GM23248 (cell line): ENCODE measurements around the gene GEMIN8. TPM values are rescaled to one million over a fixed set of nuclear protein-coding genes. Genes with fewer than 3 reads are reported as not detected.
A peak's percentile ranks its signal among the peaks of the same experiment; 100 is the strongest.

Experiments
- DNase-seq: peaks from one replicate; pipeline ENCODE4 v3.0.0-alpha.2; 2015
- H2AFZ ChIP-seq: fragments of 200-600 bp; sonication (generic); 2 replicates; pipeline ENCODE4 v1.6.1; 2016; ENCODE audit warnings: antibody characterized with exemption
- H3F3A ChIP-seq: fragments of 200-600 bp; sonication (generic); 2 replicates; pipeline ENCODE4 v1.6.1; 2016; ENCODE audit warnings: mild to moderate bottlenecking, antibody characterized with exemption, mixed run types; ENCODE audit not compliant: insufficient read depth
- H3K27ac ChIP-seq: fragments of 200-600 bp; sonication (generic); 2 replicates; pipeline ENCODE4 v1.5.1; 2016; ENCODE audit warnings: mild to moderate bottlenecking
- H3K27me3 ChIP-seq: fragments of 200-600 bp; sonication (generic); replicated peaks from 2 replicates; pipeline ENCODE4 v1.6.1; 2016; ENCODE audit warnings: mild to moderate bottlenecking; ENCODE audit not compliant: insufficient read depth
- H3K36me3 ChIP-seq: fragments of 200-600 bp; sonication (generic); 2 replicates; pipeline ENCODE4 v1.6.1; 2016; ENCODE audit warnings: low read depth, mild to moderate bottlenecking
- H3K4me1 ChIP-seq: fragments of 200-600 bp; sonication (generic); 2 replicates; pipeline ENCODE4 v1.6.1; 2016; ENCODE audit warnings: mild to moderate bottlenecking; ENCODE audit not compliant: insufficient read depth
- H3K4me2 ChIP-seq: fragments of 200-600 bp; sonication (generic); one replicate; pipeline ENCODE4 v1.6.1; 2016; ENCODE audit warnings: mild to moderate bottlenecking; ENCODE audit not compliant: unreplicated experiment
- H3K4me3 ChIP-seq: fragments of 200-600 bp; sonication (generic); 2 replicates; pipeline ENCODE4 v1.5.1; 2016; ENCODE audit warnings: mild to moderate bottlenecking
- H3K79me2 ChIP-seq: fragments of 200-600 bp; sonication (generic); 2 replicates; pipeline ENCODE4 v1.6.1; 2016; ENCODE audit warnings: mild to moderate bottlenecking; ENCODE audit not compliant: insufficient read depth
- H3K9ac ChIP-seq: fragments of 200-600 bp; sonication (generic); 2 replicates; pipeline ENCODE4 v1.6.1; 2016; ENCODE audit warnings: mild to moderate bottlenecking
- H3K9me2 ChIP-seq: fragments of 200-600 bp; sonication (generic); 2 replicates; pipeline ENCODE4 v1.6.1; 2016; ENCODE audit warnings: mixed run types, mild to moderate bottlenecking, moderate library complexity; ENCODE audit not compliant: insufficient read depth
- H3K9me3 ChIP-seq: fragments of 200-600 bp; sonication (generic); one replicate; pipeline ENCODE4 v1.6.1; 2017; ENCODE audit warnings: low read depth
- H4K20me1 ChIP-seq: fragments of 200-600 bp; sonication (generic); 2 replicates; pipeline ENCODE4 v1.6.0; 2016; ENCODE audit not compliant: insufficient read depth
- EZH2 ChIP-seq: fragments of 200-600 bp; sonication (generic); IDR thresholded peaks from 2 replicates; pipeline ENCODE4 v1.6.1; 2018; ENCODE audit warnings: antibody characterized with exemption, mild to moderate bottlenecking; ENCODE audit not compliant: insufficient read depth, poor library complexity, severe bottlenecking
- EZH2phosphoT487 ChIP-seq: fragments of 200-600 bp; sonication (generic); IDR thresholded peaks from 2 replicates; pipeline ENCODE4 v1.6.1; 2018; ENCODE audit warnings: antibody characterized with exemption, moderate library complexity, mild to moderate bottlenecking, low read depth; ENCODE audit not compliant: insufficient read depth
- WGBS, 2 experiments: methylation state at CpG; one replicate each; pipeline ENCODE4 v1.1.6; 2015 to 2017; ENCODE audit warnings: low lambda C conversion rate in 2 of 2, low coverage in 1 of 2; ENCODE audit errors: missing lambda C conversion rate in 2 of 2; 5-methylcytosine and 5-hydroxymethylcytosine counted together
- in situ Hi-C: fragments of 300-500 bp; cut with MboI; formaldehyde crosslinking; loops from 2 replicates; pipeline ENCODE4 v1.15.0; 2020
- polyA plus RNA-seq: library from polyadenylated mRNA; unstranded; fragments of >200 nt; fragmentation: Nextera tagmentation; extraction: Ambion mirVana; gene quantifications from 2 replicates; pipeline ENCODE4 v1.2.1, GENCODE V29; 2016
- total RNA-seq: library from RNA; depleted of rRNA; stranded (reverse); fragments of >200 nt; shearing (Covaris generic); gene quantifications from 2 replicates; pipeline ENCODE4 v1.2.3, GENCODE V29; 2014

GEMIN8 gene
- total and polyA plus RNA-seq, 2 experiments from 2014 or later, result 12.1 to 20.5 TPM

DNA sequence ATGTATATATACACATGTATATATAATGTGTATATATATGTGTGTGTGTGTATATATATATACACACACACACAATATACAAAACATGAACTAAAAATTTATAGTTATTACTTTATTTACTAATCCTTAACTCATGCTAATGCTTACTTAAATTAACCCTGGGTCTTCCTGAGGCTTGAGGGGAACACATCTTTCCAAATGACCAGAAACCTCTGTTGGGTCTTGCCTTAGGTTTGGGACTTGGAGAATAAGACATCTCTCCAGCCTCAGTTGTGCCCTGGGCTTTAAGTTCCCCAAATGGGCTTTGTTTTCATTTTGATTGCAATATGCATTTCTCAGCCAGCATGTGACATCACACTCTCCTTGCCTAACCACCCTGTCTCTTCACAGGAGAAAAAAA, 7.7 kb downstream of the GEMIN8 start:
- no peak overlapping the region for H3K27ac ChIP-seq
- H3K4me3 ChIP-seq, result no peak overlapping the region

DNA sequence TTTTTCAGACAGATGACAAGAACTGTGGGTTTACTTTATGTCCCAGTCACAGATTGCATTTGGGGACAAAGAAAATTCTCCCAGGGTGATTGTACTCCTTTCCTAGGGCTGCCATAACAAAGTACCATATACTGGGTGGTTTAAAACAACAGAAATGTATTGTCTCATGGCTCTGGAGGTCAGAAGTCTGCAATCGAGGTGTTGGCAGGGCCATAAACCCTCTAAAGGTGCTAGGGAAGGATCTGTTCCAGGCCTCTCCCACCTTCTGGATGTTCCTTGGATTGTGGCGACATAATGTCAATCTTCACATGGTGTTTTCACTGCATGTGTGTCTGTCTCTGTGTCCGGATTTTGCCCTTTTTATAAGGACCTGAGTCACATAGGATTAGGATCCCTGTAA, 12.3 kb downstream of the GEMIN8 start:
- no peak overlapping the region for H3K27ac ChIP-seq
- H3K4me2 ChIP-seq, result no peak overlapping the region
- H3K27me3 ChIP-seq, result no peaks in the 10 kb centered on the region
- TF ChIP-seq EZH2, result no peak
- no peak for TF ChIP-seq EZH2phosphoT487
- H3K9me3 ChIP-seq, result no peaks in the 10 kb centered on the region
- no peaks in the 10 kb centered on the region for H3K9me2 ChIP-seq
- H3K4me3 ChIP-seq, result no peak overlapping the region
- H3K79me2 ChIP-seq, result no peaks in the 10 kb centered on the region
- H3F3A ChIP-seq, result peaks cover 11% of the 10 kb centered on the region; the same call in 1 of the 2 replicates
- no peak overlapping the region for H3K9ac ChIP-seq
- no peak overlapping the region for H2AFZ ChIP-seq
- no peaks in the 10 kb centered on the region for H4K20me1 ChIP-seq
- H3K4me1 ChIP-seq, result peaks cover 19% of the 10 kb centered on the region; the same call in 1 of the 2 replicates
- in situ Hi-C loops, result no loop called here
- DNase-seq, result no peak
- 94 to 100% methylated on average over 3 of the region's 3 CpGs for WGBS, 2 experiments
- H3K36me3 ChIP-seq, result no peaks in the 10 kb centered on the region

More for the DNA sequence above, 7.7 kb downstream of the GEMIN8 start:
- DNase-seq, result no peak
- Histone ChIP-seq H4K20me1 (no peaks in the 10 kb centered on the region), H3K27me3 (no peaks in the 10 kb centered on the region), H3F3A (peaks cover 4% of the 10 kb centered on the region; the same call in 1 of the 2 replicates), H3K4me2 (no peak overlapping the region), H3K4me1 (peaks cover 4% of the 10 kb centered on the region), H2AFZ (no peak overlapping the region), H3K9me3 (no peaks in the 10 kb centered on the region), H3K36me3 (no peaks in the 10 kb centered on the region), H3K79me2 (peaks cover 11% of the 10 kb centered on the region; the same call in 1 of the 2 replicates), H3K9me2 (no peaks in the 10 kb centered on the region), H3K9ac (no peak overlapping the region)
- no peak for TF ChIP-seq EZH2phosphoT487
- no peak for TF ChIP-seq EZH2
- in situ Hi-C loops, result no loop called here

DNA sequence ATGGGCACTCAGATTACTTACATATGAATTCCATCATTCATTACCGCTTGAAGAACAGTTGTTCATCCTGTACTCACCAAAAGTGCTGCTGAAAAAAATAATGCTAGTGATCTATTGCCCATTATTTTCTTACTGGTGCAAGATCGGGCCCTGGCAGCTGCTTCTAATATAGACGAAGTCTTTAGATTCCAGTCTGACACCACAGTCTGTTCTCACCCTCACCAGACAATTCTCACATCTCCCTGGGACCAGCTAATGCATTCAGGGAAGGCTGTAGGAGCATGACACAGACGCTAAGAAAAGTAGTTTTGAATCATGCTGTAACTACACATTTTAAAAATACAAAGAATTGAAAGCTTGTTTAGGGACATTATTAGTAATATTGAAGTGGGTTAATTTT, 13.8 kb downstream of the GEMIN8 start:
- TF ChIP-seq EZH2 (no peak), EZH2phosphoT487 (no peak)
- Histone ChIP-seq H3K9me3 (no peaks in the 10 kb centered on the region), H3K79me2 (no peaks in the 10 kb centered on the region), H3K27ac (peak overlapping the region; percentile 51), H3K36me3 (no peaks in the 10 kb centered on the region), H3K4me3 (peak overlapping the region; percentile 24; the same call in 1 of the 2 replicates), H3F3A (peaks cover 11% of the 10 kb centered on the region; the same call in 1 of the 2 replicates), H2AFZ (no peak overlapping the region), H3K9me2 (no peaks in the 10 kb centered on the region), H3K4me2 (peak overlapping the region; percentile 40), H3K9ac (peak overlapping the region; percentile 10; the same call in 1 of the 2 replicates), H3K27me3 (no peaks in the 10 kb centered on the region), H3K4me1 (peaks cover 20% of the 10 kb centered on the region; the same call in 1 of the 2 replicates), H4K20me1 (no peaks in the 10 kb centered on the region)
- 21 to 24% methylated on average over 4 of the region's 4 CpGs for WGBS, 2 experiments
- in situ Hi-C loops, result no loop called here
- peak; percentile 62 for DNase-seq

DNA sequence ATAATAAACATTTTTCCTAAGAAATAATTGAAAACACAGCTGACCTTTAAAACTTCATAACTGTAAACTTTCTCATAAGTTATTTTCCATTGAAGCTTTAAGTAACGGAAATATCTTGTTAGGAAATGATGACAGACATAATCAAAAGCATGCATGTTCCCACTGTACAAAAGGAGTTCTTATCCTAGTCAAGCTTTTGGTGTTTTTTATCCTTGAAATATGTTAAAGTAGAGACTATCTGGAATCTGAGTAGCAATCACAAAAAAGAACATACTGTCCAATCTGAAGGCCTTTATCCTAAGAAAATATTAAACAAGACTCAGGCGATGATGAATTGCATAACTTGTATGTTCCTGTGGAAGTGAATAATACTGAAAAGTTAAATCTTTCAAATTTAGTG, 14.4 kb downstream of the GEMIN8 start:
- in situ Hi-C loops, result no loop called here

More for the DNA sequence above, 14.4 kb downstream of the GEMIN8 start:
- peak; percentile 10 for DNase-seq
- H3K27me3 ChIP-seq, result no peaks in the 10 kb centered on the region
- H3K9ac ChIP-seq, result peak overlapping the region; percentile 10; the same call in 1 of the 2 replicates
- no peaks in the 10 kb centered on the region for H3K9me3 ChIP-seq
- peak overlapping the region; percentile 24; the same call in 1 of the 2 replicates for H3K4me3 ChIP-seq
- peak overlapping the region; percentile 51 for H3K27ac ChIP-seq
- H3K4me1 ChIP-seq, result peaks cover 24% of the 10 kb centered on the region; the same call in 1 of the 2 replicates
- no peaks in the 10 kb centered on the region for H3K79me2 ChIP-seq
- TF ChIP-seq EZH2 (no peak), EZH2phosphoT487 (no peak)
- no peak overlapping the region for H2AFZ ChIP-seq
- peaks cover 11% of the 10 kb centered on the region; the same call in 1 of the 2 replicates for H3F3A ChIP-seq
- H4K20me1 ChIP-seq, result no peaks in the 10 kb centered on the region
- peak overlapping the region; percentile 40 for H3K4me2 ChIP-seq
- no peaks in the 10 kb centered on the region for H3K9me2 ChIP-seq
- WGBS, 2 experiments, result 18 to 20% methylated on average over 2 of the region's 2 CpGs
- H3K36me3 ChIP-seq, result no peaks in the 10 kb centered on the region
